AG09309 (cell line): ENCODE measurements around the gene OLFM1.

Experiments
- DNase-seq: peaks from one replicate; pipeline ENCODE4 v3.0.0-alpha.2; 2010; ENCODE audit warnings: low read depth
- H3K4me3 ChIP-seq: 2 replicates; pipeline ENCODE4 v1.5.1; 2011; ENCODE audit warnings: mild to moderate bottlenecking, low read depth, low read length, moderate library complexity; ENCODE audit not compliant: control insufficient read depth
- CTCF ChIP-seq: IDR thresholded peaks from 2 replicates; pipeline ENCODE4 v1.5.1; 2011; ENCODE audit warnings: mild to moderate bottlenecking, low read depth, low read length, inconsistent platforms; ENCODE audit not compliant: insufficient read depth, control insufficient read depth; ENCODE audit errors: missing control alignments

The OLFM1 gene

GRCh38 chr9:135098400-135099105 lies 11.1 kb downstream of the OLFM1 start:
- no peak for DNase-seq
- TF ChIP-seq CTCF, result no peak
- no peak overlapping the region for H3K4me3 ChIP-seq

- no peak for DNase-seq
- no peak for TF ChIP-seq CTCF
- H3K4me3 ChIP-seq, result no peak overlapping the region
These were observed 12.1 kb downstream of the OLFM1 start for GRCh38 chr9:135099574-135099973.

GRCh38 chr9:135100241-135100681 lies 12.8 kb downstream of the OLFM1 start:
- no peak overlapping the region for H3K4me3 ChIP-seq
- no peak for DNase-seq
- TF ChIP-seq CTCF, result no peak

GRCh38 chr9:135100725-135101410 lies 13.4 kb downstream of the OLFM1 start:
- DNase-seq, result no peak
- H3K4me3 ChIP-seq, result no peak overlapping the region
- TF ChIP-seq CTCF, result no peak

- TF ChIP-seq CTCF, result no peak
These were observed 14.0 kb downstream of the OLFM1 start for GRCh38 chr9:135101486-135101885.

GRCh38 chr9:135101926-135102325 lies 14.5 kb downstream of the OLFM1 start:
- no peak for DNase-seq
- no peak for TF ChIP-seq CTCF
- H3K4me3 ChIP-seq, result no peak overlapping the region

More at GRCh38 chr9:135101486-135101885, 14.0 kb downstream of the OLFM1 start:
- DNase-seq, result no peak
- H3K4me3 ChIP-seq, result no peak overlapping the region
